Measurements from ENCODE around the gene COX7C.

The COX7C gene

DNA sequence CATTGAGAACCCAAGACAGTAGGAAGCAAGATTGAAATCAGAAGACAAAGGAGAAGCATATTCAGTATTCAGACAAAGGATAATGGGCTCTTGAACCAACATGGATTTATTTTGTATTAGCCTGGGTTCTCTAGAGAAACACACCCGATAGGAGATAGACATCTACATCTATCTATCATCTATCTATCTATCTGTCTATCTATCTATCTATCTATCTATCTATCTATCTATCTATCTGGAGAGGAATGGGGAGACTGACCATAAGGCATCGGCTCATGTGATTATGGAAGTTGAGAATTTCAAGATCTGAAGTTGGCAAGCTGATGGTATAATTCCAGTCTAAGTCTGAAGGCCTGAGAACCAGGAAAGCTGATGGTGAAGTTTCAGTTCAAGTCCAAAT is 13.4 kb downstream of the COX7C start:
- DNase-seq (no peak), ATAC-seq (ENCODE audit: insufficient read depth, low read depth) (no peak)
- Histone ChIP-seq H3K4me2 (ENCODE audit: insufficient read depth, low read length) (no peak overlapping the region), H3K9me3 (ENCODE audit: insufficient read depth, low read length, severe bottlenecking) (no peaks in the 10 kb centered on the region), H3K4me3 (ENCODE audit: low read depth in 1 of 2, low read length in 2 of 2) (no peak overlapping the region), H3K9ac (ENCODE audit: low read depth, low read length) (no peak overlapping the region), H3K79me2 (ENCODE audit: insufficient read depth, low read length) (no peaks in the 10 kb centered on the region), H3K36me3 (ENCODE audit: insufficient read depth, low read length) (no peaks in the 10 kb centered on the region), H4K20me1 (ENCODE audit: insufficient read depth, low read length) (no peaks in the 10 kb centered on the region), H3K27ac (ENCODE audit: low read length) (no peak overlapping the region), H3K4me1 (ENCODE audit: insufficient read depth, low read length) (no peaks in the 10 kb centered on the region), H2AFZ (ENCODE audit: low read depth, low read length) (no peak overlapping the region), H3K27me3 (ENCODE audit: insufficient read depth, low read length, poor library complexity) (no peaks in the 10 kb centered on the region)
- TF ChIP-seq, protein P1, sequence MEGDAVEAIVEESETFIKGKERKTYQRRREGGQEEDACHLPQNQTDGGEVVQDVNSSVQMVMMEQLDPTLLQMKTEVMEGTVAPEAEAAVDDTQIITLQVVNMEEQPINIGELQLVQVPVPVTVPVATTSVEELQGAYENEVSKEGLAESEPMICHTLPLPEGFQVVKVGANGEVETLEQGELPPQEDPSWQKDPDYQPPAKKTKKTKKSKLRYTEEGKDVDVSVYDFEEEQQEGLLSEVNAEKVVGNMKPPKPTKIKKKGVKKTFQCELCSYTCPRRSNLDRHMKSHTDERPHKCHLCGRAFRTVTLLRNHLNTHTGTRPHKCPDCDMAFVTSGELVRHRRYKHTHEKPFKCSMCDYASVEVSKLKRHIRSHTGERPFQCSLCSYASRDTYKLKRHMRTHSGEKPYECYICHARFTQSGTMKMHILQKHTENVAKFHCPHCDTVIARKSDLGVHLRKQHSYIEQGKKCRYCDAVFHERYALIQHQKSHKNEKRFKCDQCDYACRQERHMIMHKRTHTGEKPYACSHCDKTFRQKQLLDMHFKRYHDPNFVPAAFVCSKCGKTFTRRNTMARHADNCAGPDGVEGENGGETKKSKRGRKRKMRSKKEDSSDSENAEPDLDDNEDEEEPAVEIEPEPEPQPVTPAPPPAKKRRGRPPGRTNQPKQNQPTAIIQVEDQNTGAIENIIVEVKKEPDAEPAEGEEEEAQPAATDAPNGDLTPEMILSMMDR (IDR thresholded peaks at IDR 0.05; ENCODE audit: borderline replicate concordance, extremely low read depth, low read length, poor library complexity, severe bottlenecking), result no peak

DNA sequence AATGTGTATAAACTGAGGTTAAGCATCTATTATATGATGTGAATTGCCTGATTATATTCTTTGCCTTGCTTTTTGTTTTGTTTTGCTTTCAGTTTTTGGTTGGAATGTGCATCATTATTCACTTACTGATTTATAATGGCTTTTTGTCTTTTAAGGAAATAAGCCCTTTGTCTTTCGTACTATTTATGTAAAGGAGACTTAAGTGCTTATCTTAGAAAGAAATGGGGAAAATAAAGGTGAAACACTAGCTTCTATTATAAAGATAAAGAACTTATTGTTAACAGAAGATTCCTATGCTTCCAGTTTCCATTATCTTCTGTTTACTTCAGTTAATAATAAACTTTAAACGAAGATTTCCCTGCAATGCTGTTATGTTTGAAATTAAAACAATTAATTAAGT is 23.3 kb downstream of the COX7C start:
- Histone ChIP-seq H3K9ac (ENCODE audit: low read depth, low read length) (no peak overlapping the region), H3K4me2 (ENCODE audit: insufficient read depth, low read length) (no peak overlapping the region)
- ATAC-seq (ENCODE audit: insufficient read depth, low read depth), result no peak

DNA sequence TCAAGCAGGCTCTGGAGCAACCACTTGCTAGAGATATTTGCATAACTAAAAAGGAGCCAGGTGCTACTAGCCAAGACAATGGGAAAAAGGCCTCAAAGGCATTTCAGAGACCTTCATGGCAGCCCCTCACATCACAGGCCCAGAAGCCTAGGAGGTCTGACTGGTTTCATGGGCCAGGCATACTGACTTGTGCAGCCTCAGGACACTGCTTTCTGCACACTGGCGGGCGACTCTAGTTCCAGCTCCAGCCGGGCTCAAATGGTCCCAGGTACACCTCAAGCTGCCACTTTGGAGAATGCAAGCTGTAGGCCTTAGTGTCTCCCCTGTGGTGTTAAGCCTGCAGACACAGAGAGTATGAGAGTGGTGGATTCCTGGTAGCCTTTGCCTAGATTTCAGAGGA is 27.1 kb downstream of the COX7C start:
- Histone ChIP-seq H3K4me1 (ENCODE audit: insufficient read depth, low read length) (no peaks in the 10 kb centered on the region), H3K9me3 (ENCODE audit: insufficient read depth, low read length, severe bottlenecking) (no peaks in the 10 kb centered on the region), H3K79me2 (ENCODE audit: insufficient read depth, low read length) (no peaks in the 10 kb centered on the region), H3K4me2 (ENCODE audit: insufficient read depth, low read length) (no peak overlapping the region), H3K9ac (ENCODE audit: low read depth, low read length) (no peak overlapping the region), H2AFZ (ENCODE audit: low read depth, low read length) (no peak overlapping the region), H3K27me3 (ENCODE audit: insufficient read depth, low read length, poor library complexity) (no peaks in the 10 kb centered on the region), H3K27ac (ENCODE audit: low read length) (no peak overlapping the region), H3K4me3 (ENCODE audit: low read depth in 1 of 2, low read length in 2 of 2) (no peak overlapping the region), H3K36me3 (ENCODE audit: insufficient read depth, low read length) (no peaks in the 10 kb centered on the region), H4K20me1 (ENCODE audit: insufficient read depth, low read length) (no peaks in the 10 kb centered on the region)
- no peak for DNase-seq
- no peak for ATAC-seq (ENCODE audit: insufficient read depth, low read depth)
- TF ChIP-seq, protein P1 (IDR thresholded peaks at IDR 0.05; ENCODE audit: borderline replicate concordance, extremely low read depth, low read length, poor library complexity, severe bottlenecking), result no peak
- no peak for TF ChIP-seq EZH2 (IDR thresholded peaks at IDR 0.05; ENCODE audit: borderline replicate concordance, low read depth, low read length, severe bottlenecking)

More for the DNA sequence above, 23.3 kb downstream of the COX7C start:
- Histone ChIP-seq H2AFZ (ENCODE audit: low read depth, low read length) (no peak overlapping the region), H3K9me3 (ENCODE audit: insufficient read depth, low read length, severe bottlenecking) (no peaks in the 10 kb centered on the region), H3K4me3 (ENCODE audit: low read depth in 1 of 2, low read length in 2 of 2) (no peak overlapping the region), H4K20me1 (ENCODE audit: insufficient read depth, low read length) (no peaks in the 10 kb centered on the region), H3K27me3 (ENCODE audit: insufficient read depth, low read length, poor library complexity) (no peaks in the 10 kb centered on the region), H3K27ac (ENCODE audit: low read length) (no peak overlapping the region), H3K36me3 (ENCODE audit: insufficient read depth, low read length) (no peaks in the 10 kb centered on the region), H3K4me1 (ENCODE audit: insufficient read depth, low read length) (no peaks in the 10 kb centered on the region), H3K79me2 (ENCODE audit: insufficient read depth, low read length) (no peaks in the 10 kb centered on the region)
- no peak for TF ChIP-seq EZH2 (IDR thresholded peaks at IDR 0.05; ENCODE audit: borderline replicate concordance, low read depth, low read length, severe bottlenecking)
- TF ChIP-seq, protein P1 (IDR thresholded peaks at IDR 0.05; ENCODE audit: borderline replicate concordance, extremely low read depth, low read length, poor library complexity, severe bottlenecking), result no peak
- no peak for DNase-seq

DNA sequence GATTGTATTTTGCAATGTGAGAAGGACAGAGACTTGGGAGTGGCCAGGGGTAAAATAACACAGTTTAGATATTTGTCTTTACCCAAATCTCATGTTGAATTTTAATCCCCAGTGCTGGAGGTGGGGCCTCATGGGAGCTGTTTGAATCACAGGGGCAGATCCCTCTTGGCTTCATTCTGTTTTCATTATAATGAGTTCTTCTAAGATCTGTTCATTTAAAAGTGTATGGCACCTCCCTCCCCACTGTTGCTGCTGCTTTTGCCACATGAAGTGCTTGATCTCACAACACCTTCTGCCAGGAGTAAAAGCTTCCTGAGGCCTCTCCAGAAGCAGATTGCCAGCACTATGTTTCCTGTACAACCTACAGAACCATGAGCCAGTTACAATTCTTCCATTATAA is 28.1 kb downstream of the COX7C start:
- no peaks in the 10 kb centered on the region for H3K4me1 ChIP-seq (ENCODE audit: insufficient read depth, low read length)
- no peaks in the 10 kb centered on the region for H3K79me2 ChIP-seq (ENCODE audit: insufficient read depth, low read length)
- no peak overlapping the region for H3K4me2 ChIP-seq (ENCODE audit: insufficient read depth, low read length)
- ATAC-seq (ENCODE audit: insufficient read depth, low read depth), result no peak
- TF ChIP-seq EZH2 (IDR thresholded peaks at IDR 0.05; ENCODE audit: borderline replicate concordance, low read depth, low read length, severe bottlenecking), result no peak
- TF ChIP-seq, protein P1 (IDR thresholded peaks at IDR 0.05; ENCODE audit: borderline replicate concordance, extremely low read depth, low read length, poor library complexity, severe bottlenecking), result no peak
- H3K36me3 ChIP-seq (ENCODE audit: insufficient read depth, low read length), result no peaks in the 10 kb centered on the region
- H3K27ac ChIP-seq (ENCODE audit: low read length), result no peak overlapping the region
- H3K9ac ChIP-seq (ENCODE audit: low read depth, low read length), result no peak overlapping the region
- no peaks in the 10 kb centered on the region for H3K27me3 ChIP-seq (ENCODE audit: insufficient read depth, low read length, poor library complexity)
- no peak for DNase-seq
- H3K9me3 ChIP-seq (ENCODE audit: insufficient read depth, low read length, severe bottlenecking), result no peaks in the 10 kb centered on the region
- no peak overlapping the region for H2AFZ ChIP-seq (ENCODE audit: low read depth, low read length)
- H4K20me1 ChIP-seq (ENCODE audit: insufficient read depth, low read length), result no peaks in the 10 kb centered on the region
- H3K4me3 ChIP-seq (ENCODE audit: low read depth in 1 of 2, low read length in 2 of 2), result no peak overlapping the region
